OCI-LY7 (cell line): ENCODE measurements around the gene FAM131C.

Source experiments
- CTCF ChIP-seq: fragments of 200-600 bp; sonication (generic); conservative IDR thresholded peaks from 2 replicates; pipeline ENCODE4 v1.5.1; 2014; ENCODE audit warnings: mild to moderate bottlenecking, antibody characterized with exemption, low read length, moderate library complexity, mixed read lengths
- EZH2phosphoT487 ChIP-seq: fragments of 200-600 bp; sonication (generic); IDR thresholded peaks from 2 replicates; pipeline ENCODE4 v1.6.1; 2018; ENCODE audit warnings: low read depth, borderline replicate concordance, mild to moderate bottlenecking, mixed run types, antibody characterized with exemption, low read length, moderate library complexity, mixed read lengths

- TF ChIP-seq CTCF (no peak), EZH2phosphoT487 (no peak)
Measured at GRCh38 chr1:16120940-16121410, 47.5 kb upstream of the FAM131C start.
